Measurements from ENCODE around the gene INMT.

GRCh38 chr7:30707391-30708357, 44.3 kb upstream of the INMT start:
- TF ChIP-seq EZH2phosphoT487 (IDR thresholded peaks at IDR 0.05; ENCODE audit: insufficient read depth, low read depth) (no peak), EZH2 (IDR thresholded peaks at IDR 0.05; ENCODE audit: insufficient read depth, poor library complexity, severe bottlenecking) (no peak)

Data from GM23248 (cell line).